HepG2 (cell line): Measurements from ENCODE around the gene SLC19A1. TPM values are rescaled to one million over a fixed set of nuclear protein-coding genes. Genes with fewer than 3 reads are reported as not detected.
A peak's percentile ranks its signal among the peaks of the same experiment; 100 is the strongest.

Source experiments
- AGO2 ChIP-seq: fragments of 200-400 bp; formaldehyde crosslinking; optimal IDR thresholded peaks from 2 replicates; pipeline ENCODE3; 2017; ENCODE audit warnings: mild to moderate bottlenecking, low read depth, low read length, moderate library complexity
- ARID2 ChIP-seq: sonication (generic); formaldehyde crosslinking; IDR thresholded peaks from 2 replicates; pipeline ENCODE4 v1.8.1; 2022; ENCODE audit warnings: mild to moderate bottlenecking, missing genetic modification reagents, borderline replicate concordance
- DNMT3B ChIP-seq: conservative IDR thresholded peaks from 2 replicates; pipeline ENCODE4 v1.6.1; 2016; ENCODE audit warnings: missing biosample characterization, control low read depth
- FOSL2 ChIP-seq: sonication (generic); formaldehyde crosslinking; IDR thresholded peaks from 2 replicates; pipeline ENCODE4 v1.4.0; 2020; ENCODE audit warnings: missing genetic modification reagents
- FOXA3 ChIP-seq: IDR thresholded peaks from 2 replicates; pipeline ENCODE4 v1.6.1; 2016; ENCODE audit warnings: missing genetic modification reagents, missing compliant biosample characterization
- HMGA1 ChIP-seq: sonication (generic); formaldehyde crosslinking; conservative IDR thresholded peaks from 2 replicates; pipeline ENCODE4 v1.4.0; 2020; ENCODE audit warnings: missing genetic modification reagents
- HNRNPLL ChIP-seq: fragments of 200-400 bp; formaldehyde crosslinking; IDR thresholded peaks from 2 replicates; pipeline ENCODE4 v1.6.1; 2017; ENCODE audit warnings: mild to moderate bottlenecking, low read depth, low read length; ENCODE audit not compliant: poor library complexity, severe bottlenecking
- MYC ChIP-seq: sonication (generic); formaldehyde crosslinking; IDR thresholded peaks from 2 replicates; pipeline ENCODE4 v1.9.0; 2021; ENCODE audit warnings: missing genetic modification reagents, borderline replicate concordance
- PAX8 ChIP-seq: sonication (generic); formaldehyde crosslinking; IDR thresholded peaks from 2 replicates; pipeline ENCODE4 v1.8.0; 2022; ENCODE audit warnings: mild to moderate bottlenecking, missing genetic modification reagents, borderline replicate concordance
- RARA ChIP-seq: IDR thresholded peaks from 2 replicates; pipeline ENCODE4 v1.6.1; 2016; ENCODE audit warnings: missing genetic modification reagents, missing compliant biosample characterization
- RBFOX2 ChIP-seq: fragments of 200-400 bp; formaldehyde crosslinking; IDR thresholded peaks from 2 replicates; pipeline ENCODE4 v1.6.1; 2017; ENCODE audit warnings: low read depth, mild to moderate bottlenecking, low read length
- RFX5 ChIP-seq: IDR thresholded peaks from 2 replicates; pipeline ENCODE4 v1.6.1; 2011; ENCODE audit warnings: low read depth, low read length, improper control_type of control experiment
- RXRB ChIP-seq: IDR thresholded peaks from 2 replicates; pipeline ENCODE4 v1.6.1; 2016; ENCODE audit warnings: borderline replicate concordance, missing genetic modification reagents, missing compliant biosample characterization
- SIN3B ChIP-seq: fragments of 150-350 bp; IDR thresholded peaks from 2 replicates; pipeline ENCODE4 v1.6.1; 2014; ENCODE audit warnings: low read length
- SRSF9 ChIP-seq: fragments of 200-400 bp; formaldehyde crosslinking; IDR thresholded peaks from 2 replicates; pipeline ENCODE4 v1.6.1; 2018; ENCODE audit warnings: borderline replicate concordance, mild to moderate bottlenecking, low read depth, low read length; ENCODE audit not compliant: insufficient read depth, poor library complexity, severe bottlenecking
- YEATS4 ChIP-seq: sonication (generic); formaldehyde crosslinking; IDR thresholded peaks from 2 replicates; pipeline ENCODE4 v1.4.0; 2020; ENCODE audit warnings: missing genetic modification reagents, borderline replicate concordance
- ZFX ChIP-seq: sonication (generic); formaldehyde crosslinking; IDR thresholded peaks from 2 replicates; pipeline ENCODE4 v1.4.0; 2020; ENCODE audit warnings: mild to moderate bottlenecking, low read depth, missing genetic modification reagents, moderate library complexity
- ZFYVE20 ChIP-seq: sonication (generic); formaldehyde crosslinking; IDR thresholded peaks from 2 replicates; pipeline ENCODE4 v1.8.0; 2023; ENCODE audit warnings: low read depth, mild to moderate bottlenecking, moderate library complexity, missing genetic modification reagents, borderline replicate concordance
- ZMYM2 ChIP-seq: sonication (generic); formaldehyde crosslinking; IDR thresholded peaks from 2 replicates; pipeline ENCODE4 v1.8.0; 2022; ENCODE audit warnings: mild to moderate bottlenecking, missing genetic modification reagents
- ZNF484 ChIP-seq: sonication (generic); formaldehyde crosslinking; IDR thresholded peaks from 2 replicates; pipeline ENCODE4 v1.5.1; 2020; ENCODE audit warnings: mild to moderate bottlenecking, low read depth, missing genetic modification reagents, borderline replicate concordance
- ZNF558 ChIP-seq: sonication (generic); formaldehyde crosslinking; IDR thresholded peaks from 2 replicates; pipeline ENCODE4 v1.9.0; 2022; ENCODE audit warnings: mild to moderate bottlenecking, missing genetic modification reagents, borderline replicate concordance
- ZNF747 ChIP-seq: sonication (generic); formaldehyde crosslinking; IDR thresholded peaks from 2 replicates; pipeline ENCODE4 v1.8.1; 2023; ENCODE audit warnings: missing genetic modification reagents, mild to moderate bottlenecking, borderline replicate concordance
- polyA plus RNA-seq, 8 experiments: library from polyadenylated mRNA; depleted of rRNA in 3 of 8; stranded (reverse) in 7 of 8; unstranded in 1 of 8; fragments of >200 nt; fragmentation: Illumina TruSeq in 4 of 8; extraction: Trizol in 4 of 8; gene quantifications; 2 replicates each; pipeline versions ENCODE4 v1.2.1 to v1.2.3, GENCODE V29; 2011 to 2016; ENCODE audit warnings: low read depth in 4 of 8, missing spikeins in 1 of 8, mixed read lengths in 1 of 8; ENCODE audit not compliant: insufficient read depth in 1 of 8
- total RNA-seq, 5 experiments: library from RNA; depleted of rRNA; stranded (reverse); fragments of >200 nt; fragmentation: Illumina TruSeq; extraction: Trizol; gene quantifications; 2 replicates each; pipeline ENCODE4 v1.2.3, GENCODE V29; 2016; ENCODE audit warnings: low read depth in 1 of 5
- TF ChIP-seq, protein P1 (sequence below): IDR thresholded peaks from 2 replicates; pipeline ENCODE4 v1.6.1; 2016; ENCODE audit warnings: low read depth
- TF ChIP-seq, protein P2 (sequence below): sonication (generic); formaldehyde crosslinking; IDR thresholded peaks from 2 replicates; pipeline ENCODE4 v1.8.0; 2022; ENCODE audit warnings: low read depth, missing genetic modification reagents
- TF ChIP-seq, protein P3 (sequence below): sonication (generic); formaldehyde crosslinking; IDR thresholded peaks from 2 replicates; pipeline ENCODE4 v1.4.0; 2020; ENCODE audit warnings: missing genetic modification reagents

SLC19A1 gene
- total and polyA plus RNA-seq, 2 of the 13 experiments (the other 11 are each of a cell fraction or from before 2014, with no cell fraction given), result 21.8 to 23.0 TPM

DNA sequence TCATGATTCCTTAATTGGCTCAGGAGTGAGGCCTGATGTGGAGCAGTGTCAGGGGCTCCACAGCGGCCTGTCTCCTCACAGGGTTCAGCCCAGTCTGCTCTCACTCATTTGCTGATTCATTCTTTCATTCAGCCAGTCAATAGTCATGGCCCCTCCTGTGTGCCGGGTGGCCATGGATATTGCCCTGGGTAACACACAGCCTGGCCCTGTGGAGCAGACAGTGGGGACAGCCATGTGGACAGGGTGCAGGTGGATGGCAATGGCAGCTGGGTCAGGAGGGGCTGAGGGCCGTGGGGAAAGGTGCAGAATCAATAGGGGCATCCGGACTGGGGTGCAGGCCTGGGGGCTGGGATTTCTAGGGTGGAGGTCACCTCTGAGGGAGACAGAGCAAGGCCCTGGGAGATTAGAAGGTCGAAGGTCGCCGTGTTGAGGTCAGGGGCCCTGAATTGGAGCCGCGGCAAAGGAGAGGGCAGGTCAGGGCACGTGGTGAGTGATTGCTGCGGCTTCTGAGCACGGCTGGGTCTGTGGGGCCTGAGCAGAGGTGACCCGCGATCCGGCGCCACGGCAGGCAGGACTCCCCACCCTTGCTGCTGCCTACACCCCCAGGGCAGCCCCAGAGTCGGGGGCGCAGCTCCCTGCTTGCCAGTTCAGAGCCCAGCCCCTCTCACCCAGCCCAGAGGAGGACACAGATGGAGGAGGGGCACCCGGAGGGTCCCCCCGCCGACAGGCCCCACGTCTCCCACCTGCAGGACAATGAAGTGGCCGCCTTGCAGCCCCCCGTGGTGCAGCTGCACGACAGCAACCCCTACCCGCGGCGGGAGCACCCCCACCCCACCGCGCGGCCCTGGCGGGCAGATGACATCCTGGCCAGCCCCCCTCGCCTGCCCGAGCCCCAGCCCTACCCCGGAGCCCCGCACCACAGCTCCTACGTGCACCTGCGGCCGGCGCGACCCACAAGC lies 33.4 kb downstream of the SLC19A1 start (continued):
- TF ChIP-seq, protein P1, sequence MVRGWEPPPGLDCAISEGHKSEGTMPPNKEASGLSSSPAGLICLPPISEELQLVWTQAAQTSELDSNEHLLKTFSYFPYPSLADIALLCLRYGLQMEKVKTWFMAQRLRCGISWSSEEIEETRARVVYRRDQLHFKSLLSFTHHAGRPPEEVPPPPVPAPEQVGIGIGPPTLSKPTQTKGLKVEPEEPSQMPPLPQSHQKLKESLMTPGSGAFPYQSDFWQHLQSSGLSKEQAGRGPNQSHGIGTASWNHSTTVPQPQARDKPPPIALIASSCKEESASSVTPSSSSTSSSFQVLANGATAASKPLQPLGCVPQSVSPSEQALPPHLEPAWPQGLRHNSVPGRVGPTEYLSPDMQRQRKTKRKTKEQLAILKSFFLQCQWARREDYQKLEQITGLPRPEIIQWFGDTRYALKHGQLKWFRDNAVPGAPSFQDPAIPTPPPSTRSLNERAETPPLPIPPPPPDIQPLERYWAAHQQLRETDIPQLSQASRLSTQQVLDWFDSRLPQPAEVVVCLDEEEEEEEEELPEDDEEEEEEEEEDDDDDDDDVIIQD (CRISPR knock-in tag), result no peak
- TF ChIP-seq ZNF484, result no peak
- no peak for TF ChIP-seq ZMYM2
- TF ChIP-seq, protein P2, sequence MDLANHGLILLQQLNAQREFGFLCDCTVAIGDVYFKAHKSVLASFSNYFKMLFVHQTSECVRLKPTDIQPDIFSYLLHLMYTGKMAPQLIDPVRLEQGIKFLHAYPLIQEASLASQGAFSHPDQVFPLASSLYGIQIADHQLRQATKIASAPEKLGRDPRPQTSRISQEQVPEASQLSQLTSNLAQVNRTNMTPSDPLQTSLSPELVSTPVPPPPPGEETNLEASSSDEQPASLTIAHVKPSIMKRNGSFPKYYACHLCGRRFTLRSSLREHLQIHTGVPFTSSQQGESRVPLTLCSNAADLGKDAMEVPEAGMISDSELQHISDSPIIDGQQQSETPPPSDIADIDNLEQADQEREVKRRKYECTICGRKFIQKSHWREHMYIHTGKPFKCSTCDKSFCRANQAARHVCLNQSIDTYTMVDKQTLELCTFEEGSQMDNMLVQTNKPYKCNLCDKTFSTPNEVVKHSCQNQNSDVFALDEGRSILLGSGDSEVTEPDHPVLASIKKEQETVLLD (CRISPR knock-in tag), result no peak
- TF ChIP-seq ARID2, result no peak
- TF ChIP-seq, protein P3, sequence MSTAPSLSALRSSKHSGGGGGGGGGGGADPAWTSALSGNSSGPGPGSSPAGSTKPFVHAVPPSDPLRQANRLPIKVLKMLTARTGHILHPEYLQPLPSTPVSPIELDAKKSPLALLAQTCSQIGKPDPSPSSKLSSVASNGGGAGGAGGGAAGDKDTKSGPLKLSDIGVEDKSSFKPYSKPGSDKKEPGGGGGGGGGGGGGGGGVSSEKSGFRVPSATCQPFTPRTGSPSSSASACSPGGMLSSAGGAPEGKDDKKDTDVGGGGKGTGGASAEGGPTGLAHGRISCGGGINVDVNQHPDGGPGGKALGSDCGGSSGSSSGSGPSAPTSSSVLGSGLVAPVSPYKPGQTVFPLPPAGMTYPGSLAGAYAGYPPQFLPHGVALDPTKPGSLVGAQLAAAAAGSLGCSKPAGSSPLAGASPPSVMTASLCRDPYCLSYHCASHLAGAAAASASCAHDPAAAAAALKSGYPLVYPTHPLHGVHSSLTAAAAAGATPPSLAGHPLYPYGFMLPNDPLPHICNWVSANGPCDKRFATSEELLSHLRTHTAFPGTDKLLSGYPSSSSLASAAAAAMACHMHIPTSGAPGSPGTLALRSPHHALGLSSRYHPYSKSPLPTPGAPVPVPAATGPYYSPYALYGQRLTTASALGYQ, result no peak
- TF ChIP-seq PAX8 (CRISPR knock-in tag), result no peak
- no peak for TF ChIP-seq ZFYVE20 (CRISPR knock-in tag)
- TF ChIP-seq RBFOX2, result 0 out of 2 replicates have a peak, but pooled peaks have one; percentile 30
- TF ChIP-seq HNRNPLL, result no peak
- peak; percentile 20; the same call in 1 of the 2 replicates for TF ChIP-seq FOSL2 (CRISPR knock-in tag)
- peak; percentile 57; the same call in 1 of the 2 replicates for TF ChIP-seq MYC (CRISPR knock-in tag)
- no peak for TF ChIP-seq RFX5
- TF ChIP-seq DNMT3B, result no peak
- peak; percentile 45; the same call in 1 of the 2 replicates for TF ChIP-seq ZFX (CRISPR knock-in tag)
- TF ChIP-seq SIN3B, result no peak
- TF ChIP-seq RXRB (CRISPR knock-in tag), result 0 out of 2 replicates have a peak, but pooled peaks have one; percentile 32
- TF ChIP-seq ZNF558 (CRISPR knock-in tag), result no peak
- TF ChIP-seq YEATS4 (CRISPR knock-in tag), result no peak
- peak; percentile 44 for TF ChIP-seq RARA (CRISPR knock-in tag)
- 0 out of 2 replicates have a peak, but pooled peaks have one; percentile 26 for TF ChIP-seq ZNF747 (CRISPR knock-in tag)
- TF ChIP-seq AGO2, result peak; percentile 38
- TF ChIP-seq FOXA3 (CRISPR knock-in tag), result no peak
- TF ChIP-seq HMGA1, result no peak
- no peak for TF ChIP-seq SRSF9
